HG02938 (cell line): Measurements from ENCODE around the gene SOWAHC.

ENCODE experiments used
- ATAC-seq: cut with Tn5 transposase; IDR thresholded peaks from one replicate; pipeline ENCODE4 v1.9.1; 2021; ENCODE audit warnings: mild to moderate bottlenecking, moderate library complexity; ENCODE audit not compliant: unreplicated experiment

SOWAHC gene

DNA sequence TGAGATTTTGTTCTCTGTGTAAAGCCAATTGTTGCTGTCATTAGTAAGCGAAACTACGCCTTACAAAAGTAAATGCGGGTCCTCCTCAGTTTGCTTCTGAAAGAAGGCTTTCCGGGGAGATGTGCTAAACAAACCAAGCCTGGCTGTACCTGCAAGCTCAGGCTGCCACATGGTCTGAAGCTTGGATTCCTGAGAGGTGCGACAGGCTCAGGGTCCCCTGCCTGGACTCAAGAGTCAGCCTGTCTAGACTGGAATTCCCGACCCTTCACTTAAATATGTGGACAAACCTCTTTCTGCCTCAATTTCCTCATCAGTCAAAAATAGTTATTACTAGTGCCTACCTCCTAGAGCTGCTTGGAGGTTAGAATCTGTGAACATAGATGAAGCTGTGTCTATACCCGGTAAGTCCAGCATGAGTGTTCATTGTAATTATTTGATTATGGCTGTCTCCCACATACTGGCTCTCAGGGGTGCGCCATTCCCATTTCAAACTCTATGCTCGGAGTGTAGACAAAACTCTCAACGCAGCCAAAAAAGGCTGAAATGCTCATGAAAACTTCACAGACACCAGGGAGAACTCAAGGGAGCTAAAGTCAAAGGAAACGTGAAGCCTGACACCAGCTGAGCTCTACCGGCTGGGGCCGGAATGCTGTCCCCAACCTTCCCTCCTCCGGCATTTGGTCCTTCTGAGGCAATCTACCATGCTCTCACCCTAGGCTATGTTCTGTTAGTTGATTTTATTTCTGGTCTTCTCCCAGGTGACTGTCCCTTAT lies 31.4 kb downstream of the SOWAHC start:
- no peak for ATAC-seq

- ATAC-seq, result no peak
These were observed 32.8 kb downstream of the SOWAHC start for GRCh38 chr2:109646961-109647360.

DNA sequence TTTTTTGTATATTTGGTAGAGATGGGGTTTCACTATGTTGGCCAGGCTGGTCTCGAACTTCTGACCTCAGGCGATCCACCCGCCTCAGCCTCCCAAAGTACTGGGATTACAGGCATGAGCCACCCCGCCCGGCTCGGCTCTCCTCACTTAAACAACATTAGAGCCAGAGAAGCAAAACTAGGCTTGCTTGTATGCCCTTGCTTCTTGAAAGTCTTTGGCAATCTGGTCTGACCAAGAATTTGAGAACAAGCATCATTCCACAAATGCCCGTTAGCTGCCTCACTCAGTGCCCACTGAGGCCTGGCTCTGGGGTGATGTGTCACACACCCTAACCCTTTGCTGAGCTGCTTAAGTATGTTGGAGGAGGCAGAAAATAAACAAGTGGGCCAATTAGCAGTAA lies 33.5 kb downstream of the SOWAHC start:
- ATAC-seq, result no peak

GRCh38 chr2:109648041-109648527 lies 33.9 kb downstream of the SOWAHC start:
- ATAC-seq, result no peak

- no peak for ATAC-seq
These were observed 35.9 kb downstream of the SOWAHC start for GRCh38 chr2:109649736-109650695.

DNA sequence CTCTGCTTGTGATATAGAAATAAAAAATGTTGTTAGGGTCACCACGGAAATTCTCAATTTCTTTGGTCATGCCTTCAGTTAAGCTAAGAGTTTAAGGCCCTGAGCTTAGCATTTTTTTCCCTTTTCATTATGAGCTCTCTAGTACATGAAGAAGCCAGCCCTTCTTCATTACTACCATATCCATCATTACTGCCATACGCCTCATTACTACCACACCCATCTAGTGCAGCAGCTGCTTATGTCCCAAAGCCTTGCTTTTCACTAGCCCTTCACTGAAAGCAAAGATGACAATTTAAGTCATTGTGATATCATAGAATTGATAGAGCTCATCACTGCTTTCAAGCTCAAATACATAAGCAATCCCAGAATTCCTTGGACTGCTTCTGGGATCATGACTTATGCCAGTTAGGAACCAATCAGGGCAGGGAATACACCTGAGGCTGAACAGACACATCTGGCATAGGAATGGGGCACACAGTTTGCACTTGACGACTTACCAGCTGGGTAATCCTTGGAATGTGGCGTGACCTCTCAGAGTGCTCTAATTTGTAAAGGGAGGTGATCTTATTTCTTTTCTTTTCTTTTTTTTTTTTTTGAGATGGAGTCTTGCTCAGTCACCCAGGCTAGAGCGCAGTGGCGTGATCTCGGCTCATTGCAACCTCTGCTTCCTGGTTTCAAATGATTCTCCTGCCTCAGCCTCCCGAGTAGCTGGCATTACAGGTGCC lies 40.3 kb downstream of the SOWAHC start:
- no peak for ATAC-seq

- ATAC-seq, result no peak
These were observed 41.1 kb downstream of the SOWAHC start for GRCh38 chr2:109655287-109655686.

DNA sequence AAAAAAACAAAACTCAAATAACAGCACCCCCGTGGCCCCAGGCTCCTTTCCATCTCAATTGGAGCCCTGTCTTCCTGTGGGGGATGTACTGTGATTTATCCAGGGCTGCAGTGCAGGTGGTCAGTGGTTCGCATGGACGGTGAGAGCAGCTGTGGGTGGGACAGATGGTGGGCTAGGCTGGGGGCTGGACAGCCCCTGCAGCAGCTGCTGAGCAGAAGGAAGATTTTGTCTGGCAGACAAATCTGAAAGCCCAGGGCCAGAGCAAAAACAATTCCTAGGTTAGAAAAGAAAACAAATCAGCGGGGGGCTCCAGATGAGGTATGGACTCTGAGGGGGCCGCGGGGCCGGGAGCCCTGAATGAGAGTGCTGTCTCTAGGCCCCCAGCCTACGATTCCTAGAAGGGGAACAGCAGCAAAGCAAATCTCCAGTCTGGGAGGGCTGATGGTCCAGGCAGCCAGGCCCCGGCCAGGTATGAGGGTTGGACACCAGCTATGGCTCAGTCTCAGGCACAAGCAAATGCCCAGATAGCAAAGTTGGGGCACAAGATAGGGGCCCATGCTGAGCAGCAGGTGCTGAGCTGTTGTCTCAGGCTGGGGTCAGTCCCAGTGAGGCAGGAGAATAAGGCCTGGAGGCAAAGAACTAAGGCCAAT lies 45.4 kb downstream of the SOWAHC start:
- no peak for ATAC-seq

DNA sequence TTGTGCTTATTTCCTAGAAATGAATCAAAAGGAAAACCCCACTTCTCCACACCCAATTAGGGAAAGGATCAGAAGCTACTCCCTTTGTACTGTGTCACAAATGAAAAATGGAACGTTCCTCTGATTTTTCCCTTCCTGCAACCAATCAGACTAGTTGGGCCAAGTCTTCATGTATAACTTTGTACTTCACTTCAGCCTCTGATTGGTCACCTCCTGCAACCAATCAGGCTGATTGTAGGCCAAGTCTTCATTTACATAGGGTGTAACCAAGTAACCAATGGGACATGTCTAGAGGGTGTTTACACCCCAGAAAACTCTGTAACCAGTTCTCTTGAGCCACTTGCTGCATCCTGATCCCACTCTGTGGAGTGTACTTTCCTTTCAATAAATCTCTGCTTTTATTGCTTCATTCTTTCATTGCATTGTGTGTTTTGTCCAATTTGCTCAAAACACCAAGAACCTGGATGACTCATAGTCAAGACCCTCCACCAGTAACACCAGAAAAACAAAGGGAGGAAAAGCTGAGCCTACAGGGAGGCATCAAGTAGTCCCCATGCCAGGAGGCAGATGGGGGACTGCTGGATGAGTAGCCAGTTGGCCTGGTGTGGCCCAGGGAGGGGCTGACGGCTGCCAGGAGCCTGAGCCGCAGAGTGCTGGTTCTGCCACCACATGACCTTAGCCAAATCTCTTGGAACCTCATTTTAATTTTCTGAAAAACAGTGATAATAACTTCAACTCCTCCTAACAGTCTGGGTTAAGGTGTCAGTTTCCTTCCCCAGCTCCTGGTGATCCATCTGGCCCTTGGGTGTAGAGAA lies 46.1 kb downstream of the SOWAHC start:
- no peak for ATAC-seq

- no peak for ATAC-seq
These were observed 48.7 kb downstream of the SOWAHC start for GRCh38 chr2:109662889-109663288.

GRCh38 chr2:109663721-109664120 lies 49.6 kb downstream of the SOWAHC start:
- ATAC-seq, result no peak

GRCh38 chr2:109666466-109666865 lies 52.3 kb downstream of the SOWAHC start:
- no peak for ATAC-seq
